T-helper 9 cell (primary cell): Measurements from ENCODE around the gene UMPS.
"Not testable (repeated sequence)": the region's sequence is repeated elsewhere in the genome, so short reads cannot be mapped to it uniquely, and the experiment has no call there.

ENCODE experiments used
- DNase-seq: peaks from one replicate; pipeline ENCODE4 v3.0.0-alpha.2; 2020

Gene UMPS

GRCh38 chr3:124707656-124708062 is 22.6 kb upstream of the UMPS start:
- no peak for DNase-seq

GRCh38 chr3:124714223-124714853 is 15.9 kb upstream of the UMPS start:
- no peak for DNase-seq

- DNase-seq = no peak
Observed at GRCh38 chr3:124722589-124722988, 7.7 kb upstream of the UMPS start.

- DNase-seq = no peak
Observed at GRCh38 chr3:124730941-124731297, 667 bp downstream of the UMPS start.

GRCh38 chr3:124731760-124732159 is 1.5 kb downstream of the UMPS start:
- DNase-seq = no peak

- no peak for DNase-seq
Observed at GRCh38 chr3:124741027-124741426, 10.8 kb downstream of the UMPS start.

- DNase-seq = no peak
Observed at GRCh38 chr3:124745756-124746155, 15.5 kb downstream of the UMPS start.

GRCh38 chr3:124747111-124747981 is 17.1 kb downstream of the UMPS start:
- no peak for DNase-seq

GRCh38 chr3:124748560-124749198 is 18.4 kb downstream of the UMPS start:
- DNase-seq = no peak

- DNase-seq = not testable (repeated sequence)
Observed at GRCh38 chr3:124749877-124750276, 19.6 kb downstream of the UMPS start.

- no peak for DNase-seq
Observed at GRCh38 chr3:124751501-124751900, 21.2 kb downstream of the UMPS start.

- no peak for DNase-seq
Observed at GRCh38 chr3:124752051-124752450, 21.8 kb downstream of the UMPS start.

- DNase-seq = not testable (repeated sequence)
Observed at GRCh38 chr3:124757926-124758325, 27.7 kb downstream of the UMPS start.

GRCh38 chr3:124758851-124759635 is 28.8 kb downstream of the UMPS start:
- DNase-seq = no peak

- no peak for DNase-seq
Observed at GRCh38 chr3:124759666-124760401, 29.6 kb downstream of the UMPS start.

- DNase-seq = no peak
Observed at GRCh38 chr3:124760601-124761000, 30.3 kb downstream of the UMPS start.

GRCh38 chr3:124761250-124761796 is 31.1 kb downstream of the UMPS start:
- peak; percentile 76 for DNase-seq

- no peak for DNase-seq
Observed at GRCh38 chr3:124761935-124762660, 31.8 kb downstream of the UMPS start.

GRCh38 chr3:124762661-124763011 is 32.4 kb downstream of the UMPS start:
- DNase-seq = no peak

GRCh38 chr3:124763206-124763605 is 33.0 kb downstream of the UMPS start:
- no peak for DNase-seq

GRCh38 chr3:124763644-124764358 is 33.5 kb downstream of the UMPS start:
- no peak for DNase-seq
